ENCODE measurements around the gene OR10T2. TPM values are rescaled to one million over a fixed set of nuclear protein-coding genes. Genes with fewer than 3 reads are reported as not detected.
"Not testable (repeated sequence)": the region's sequence is repeated elsewhere in the genome, so short reads cannot be mapped to it uniquely, and the experiment has no call there.

Gene OR10T2
- total RNA-seq, 2 experiments from 2014 or later = not detected

DNA sequence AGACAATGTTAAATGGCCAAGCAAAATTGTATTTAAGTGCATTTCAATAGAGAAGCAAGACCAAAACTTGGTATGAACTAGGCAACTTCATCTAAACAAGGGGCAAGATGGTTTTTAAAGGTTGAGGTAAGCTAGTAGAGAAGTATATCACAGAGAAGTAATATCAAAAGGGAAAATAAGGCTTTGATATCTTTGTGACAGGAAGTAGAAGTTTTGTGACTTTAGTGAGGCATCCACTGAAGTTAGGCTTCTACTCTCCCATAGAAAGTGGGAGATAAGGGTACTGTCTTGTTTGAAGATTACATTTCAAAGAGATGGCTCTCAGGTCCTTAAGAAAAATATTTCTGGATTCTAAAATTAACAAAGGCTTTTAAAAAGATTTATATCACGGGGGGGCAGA, 8.9 kb downstream of the OR10T2 start:
- Mint-ChIP-seq H3K4me1 (no peaks in the 10 kb centered on the region), H3K4me3 (no peak overlapping the region), H3K36me3 (no peaks in the 10 kb centered on the region), H3K27ac (no peak overlapping the region), H3K9me3 (no peaks in the 10 kb centered on the region), H3K27me3 (peaks cover 2% of the 10 kb centered on the region)
- POLR2A ChIA-PET = no interaction called here
- no peak for ATAC-seq (ENCODE audit: low read depth)
- DNase-seq = no peak

DNA sequence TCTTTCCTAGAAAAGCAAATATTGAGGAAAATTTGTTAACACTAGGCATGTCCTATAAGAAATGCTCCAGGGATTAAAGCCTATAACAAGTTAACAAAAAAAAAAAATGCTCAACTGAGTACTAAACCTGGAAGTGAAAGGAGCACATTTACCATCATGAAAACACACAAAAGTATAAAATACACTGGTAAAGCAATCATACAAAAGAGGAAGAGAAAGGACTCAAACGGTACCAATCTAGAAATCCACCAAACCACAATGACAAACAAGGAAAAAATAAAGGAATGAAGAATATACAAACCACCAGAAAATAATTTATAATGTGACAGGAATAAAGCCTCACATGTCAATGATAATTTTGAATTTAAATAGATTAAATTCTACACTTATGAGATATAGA, 24.4 kb downstream of the OR10T2 start:
- peaks cover 14% of the 10 kb centered on the region for H3K27me3 Mint-ChIP-seq
- ATAC-seq (ENCODE audit: low read depth) (no peak), DNase-seq (no peak)
- no peak overlapping the region for H3K4me3 Mint-ChIP-seq
- POLR2A ChIA-PET = no interaction called here
- H3K4me1 Mint-ChIP-seq = no peaks in the 10 kb centered on the region
- H3K27ac Mint-ChIP-seq = no peak overlapping the region
- H3K9me3 Mint-ChIP-seq = peaks cover 7% of the 10 kb centered on the region
- no peaks in the 10 kb centered on the region for H3K36me3 Mint-ChIP-seq

DNA sequence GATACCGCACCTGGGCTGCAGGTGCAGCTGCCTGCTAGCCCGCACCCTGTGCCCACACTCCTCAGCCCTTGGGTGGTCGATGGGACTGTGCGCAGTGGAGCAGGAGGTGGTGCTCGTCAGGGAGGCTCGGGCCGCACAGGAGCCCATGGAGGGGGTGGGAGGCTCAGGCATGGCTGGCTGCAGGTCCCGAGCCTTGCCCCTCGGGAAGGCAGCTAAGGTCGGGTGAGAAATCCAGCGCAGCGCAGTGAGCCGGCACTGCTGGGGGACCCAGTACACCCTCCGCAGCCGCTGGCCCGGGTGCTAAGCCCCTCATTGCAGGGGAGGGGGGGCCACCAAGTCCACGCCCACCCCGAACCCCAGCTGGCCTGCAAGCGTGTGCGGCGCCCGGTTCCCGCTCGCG, 25.2 kb downstream of the OR10T2 start:
- H3K4me3 Mint-ChIP-seq; H3K9me3 Mint-ChIP-seq; H3K36me3 Mint-ChIP-seq; H3K4me1 Mint-ChIP-seq; POLR2A ChIA-PET; H3K27ac Mint-ChIP-seq; ATAC-seq (ENCODE audit: low read depth); DNase-seq: not testable (repeated sequence)
- H3K27me3 Mint-ChIP-seq = peaks cover 20% of the 10 kb centered on the region

DNA sequence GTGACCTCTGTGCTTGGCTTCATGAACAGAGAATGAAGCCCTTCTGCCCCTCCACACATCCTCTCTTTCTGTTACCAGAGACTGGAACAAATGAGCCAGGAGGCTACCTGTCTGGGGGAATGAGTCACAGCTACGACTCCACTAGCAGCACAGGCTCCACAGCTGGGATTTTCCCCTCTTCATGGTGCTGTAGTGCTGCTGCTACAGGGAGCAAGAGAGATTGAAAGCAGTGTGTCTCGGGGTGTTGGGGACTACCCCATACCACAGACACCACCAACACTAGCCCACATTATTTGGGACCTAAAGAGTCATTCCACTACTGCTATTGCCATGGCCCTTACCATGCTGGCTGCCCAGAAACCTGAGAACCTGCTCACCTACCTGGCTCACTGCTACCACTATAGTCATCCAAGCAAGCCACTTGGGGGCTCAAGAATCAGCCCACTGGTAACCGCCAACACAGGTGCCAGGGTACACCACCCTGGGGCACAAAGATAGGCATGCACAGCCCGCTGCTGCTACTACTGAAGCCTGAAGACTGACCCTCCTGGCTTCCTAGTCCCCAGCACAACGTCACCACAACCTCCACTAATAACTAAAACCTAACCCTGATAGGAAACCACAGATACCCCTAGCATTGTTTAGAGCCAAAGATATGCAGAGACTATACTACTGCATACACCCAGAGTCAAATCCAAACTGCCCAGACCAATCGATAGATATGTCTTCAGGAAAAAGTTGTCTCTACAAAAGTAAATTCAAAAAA, 27.9 kb downstream of the OR10T2 start:
- POLR2A ChIA-PET = no interaction called here

DNA sequence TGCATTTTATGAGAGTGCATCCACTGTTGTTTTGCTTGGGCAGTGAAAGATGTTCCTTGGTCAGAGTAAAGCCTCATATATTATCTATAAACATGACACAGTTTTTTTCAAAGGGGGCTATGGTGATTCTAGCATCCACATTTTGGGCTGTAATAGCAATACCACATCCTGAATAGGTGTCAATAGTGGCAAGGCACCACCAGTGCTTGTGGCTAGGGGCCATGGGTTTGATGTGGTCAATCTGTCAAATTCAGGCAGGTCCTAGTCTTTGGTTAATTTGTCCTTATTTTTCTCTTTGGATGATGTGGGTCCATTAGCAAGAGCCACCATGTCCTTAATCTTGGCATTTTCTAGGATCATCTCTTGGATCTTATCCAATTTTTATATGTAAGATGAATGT, 32.5 kb downstream of the OR10T2 start:
- DNase-seq = no peak
- POLR2A ChIA-PET = no interaction called here
- Mint-ChIP-seq H3K36me3 (no peaks in the 10 kb centered on the region), H3K4me3 (no peak overlapping the region), H3K27ac (no peak overlapping the region), H3K9me3 (peaks cover 7% of the 10 kb centered on the region), H3K4me1 (peaks cover 3% of the 10 kb centered on the region), H3K27me3 (peaks cover 13% of the 10 kb centered on the region)
- no peak for ATAC-seq (ENCODE audit: low read depth)

More for the DNA sequence above, 27.9 kb downstream of the OR10T2 start:
- H3K36me3 Mint-ChIP-seq = no peaks in the 10 kb centered on the region
- ATAC-seq (ENCODE audit: low read depth) = peak; percentile 18
- H3K4me1 Mint-ChIP-seq = peaks cover 3% of the 10 kb centered on the region
- H3K27ac Mint-ChIP-seq = no peak overlapping the region
- H3K4me3 Mint-ChIP-seq = no peak overlapping the region
- peaks cover 10% of the 10 kb centered on the region for H3K27me3 Mint-ChIP-seq
- peaks cover 8% of the 10 kb centered on the region for H3K9me3 Mint-ChIP-seq
- no peak for DNase-seq

DNA sequence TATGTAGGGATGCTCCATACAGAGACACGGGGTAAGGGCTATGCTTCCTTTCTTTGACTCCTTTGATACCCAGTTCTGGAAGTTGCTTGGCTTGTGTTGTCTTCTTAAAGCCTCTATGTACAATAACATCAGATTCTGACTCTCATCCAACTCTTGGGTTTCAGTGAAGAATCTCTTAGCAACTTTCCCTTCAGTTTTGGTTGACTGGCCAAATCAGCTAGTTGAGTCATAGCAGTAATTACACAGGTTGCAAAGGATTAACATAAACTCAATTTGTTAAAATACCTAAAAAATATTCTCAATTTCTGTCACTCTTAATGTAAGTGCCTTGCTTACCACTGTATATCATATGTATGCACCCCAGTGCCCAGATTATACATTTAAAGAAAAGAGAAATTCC, 36.3 kb downstream of the OR10T2 start:
- Mint-ChIP-seq H3K9me3 (peaks cover 3% of the 10 kb centered on the region), H3K4me3 (no peak overlapping the region)

DNA sequence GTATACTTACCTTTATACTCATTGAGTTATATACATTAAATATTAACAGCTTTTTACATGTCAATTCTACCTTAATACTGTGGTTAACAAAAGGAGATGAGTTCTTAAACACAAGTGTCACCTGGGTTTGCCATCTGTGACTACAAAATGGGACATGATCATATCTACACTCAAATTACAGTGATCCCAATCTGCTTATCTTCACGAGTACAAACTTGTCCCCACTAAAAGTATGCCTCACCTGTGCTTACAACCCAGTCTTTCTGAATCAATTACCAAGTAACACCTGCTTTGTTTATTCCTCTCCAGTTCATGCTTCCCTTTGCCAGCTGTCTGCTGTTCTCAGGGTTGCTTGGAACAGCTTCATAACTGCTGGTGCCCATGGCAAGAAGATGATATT, 36.8 kb downstream of the OR10T2 start:
- Mint-ChIP-seq H3K27me3 (peaks cover 3% of the 10 kb centered on the region), H3K27ac (no peak overlapping the region)
- POLR2A ChIA-PET = no interaction called here

More for the DNA sequence above, 36.3 kb downstream of the OR10T2 start:
- H3K27me3 Mint-ChIP-seq = peaks cover 3% of the 10 kb centered on the region
- no peak overlapping the region for H3K27ac Mint-ChIP-seq
- DNase-seq (no peak), ATAC-seq (ENCODE audit: low read depth) (no peak)
- H3K4me1 Mint-ChIP-seq = peaks cover 3% of the 10 kb centered on the region
- no peaks in the 10 kb centered on the region for H3K36me3 Mint-ChIP-seq
- POLR2A ChIA-PET = no interaction called here

DNA sequence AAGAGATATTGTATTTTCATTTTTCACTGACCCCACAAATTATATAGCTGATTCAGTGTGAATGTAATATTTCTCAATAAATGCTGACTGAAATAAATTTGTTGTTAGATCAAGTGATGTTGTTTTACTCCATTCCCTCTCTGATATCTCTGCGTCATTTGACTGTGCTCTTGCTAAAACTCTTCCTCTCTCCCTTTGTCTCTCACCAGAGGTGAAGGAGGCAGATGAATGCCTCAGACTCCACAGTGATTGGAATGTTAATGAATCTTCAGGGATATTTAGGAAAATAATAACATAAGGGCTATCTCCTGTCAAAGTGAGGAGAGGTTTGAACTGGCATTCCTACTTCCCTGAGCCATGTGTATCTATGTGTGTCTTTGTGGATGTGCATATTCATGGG, 41.8 kb downstream of the OR10T2 start:
- H3K36me3 Mint-ChIP-seq = no peaks in the 10 kb centered on the region
- no peak overlapping the region for H3K27ac Mint-ChIP-seq
- DNase-seq (no peak), ATAC-seq (ENCODE audit: low read depth) (no peak)
- H3K4me1 Mint-ChIP-seq = no peaks in the 10 kb centered on the region
- H3K4me3 Mint-ChIP-seq = no peak overlapping the region
- POLR2A ChIA-PET = no interaction called here
- H3K27me3 Mint-ChIP-seq = peaks cover 21% of the 10 kb centered on the region
- H3K9me3 Mint-ChIP-seq = no peaks in the 10 kb centered on the region

More for the DNA sequence above, 36.8 kb downstream of the OR10T2 start:
- ATAC-seq (ENCODE audit: low read depth) = no peak
- peaks cover 3% of the 10 kb centered on the region for H3K4me1 Mint-ChIP-seq
- no peaks in the 10 kb centered on the region for H3K36me3 Mint-ChIP-seq
- H3K9me3 Mint-ChIP-seq = peaks cover 3% of the 10 kb centered on the region
- H3K4me3 Mint-ChIP-seq = no peak overlapping the region
- DNase-seq = no peak

DNA sequence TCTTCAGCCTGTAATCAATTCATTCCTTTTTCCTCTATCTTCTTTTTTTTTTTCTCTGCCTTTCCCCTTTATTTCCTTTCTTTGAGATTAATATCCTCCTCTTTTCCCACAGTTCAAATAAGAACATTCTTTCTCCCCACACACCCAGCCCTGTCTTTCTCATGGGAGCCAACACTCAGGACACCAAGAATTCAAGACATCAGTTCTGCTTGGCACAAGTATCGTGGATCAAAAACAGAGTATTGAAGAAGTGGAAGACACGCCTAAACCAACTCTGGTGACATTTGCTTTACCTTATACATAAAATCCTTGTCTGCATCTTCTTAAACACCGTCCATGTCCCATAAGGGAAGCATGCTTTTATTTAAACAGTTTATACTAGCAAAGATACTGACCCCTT, 42.6 kb downstream of the OR10T2 start:
- H3K4me1 Mint-ChIP-seq = no peaks in the 10 kb centered on the region
- H3K27me3 Mint-ChIP-seq = peaks cover 21% of the 10 kb centered on the region
- no peak overlapping the region for H3K27ac Mint-ChIP-seq
- no peaks in the 10 kb centered on the region for H3K9me3 Mint-ChIP-seq
- ATAC-seq (ENCODE audit: low read depth) (no peak), DNase-seq (no peak)
- POLR2A ChIA-PET = no interaction called here
- no peaks in the 10 kb centered on the region for H3K36me3 Mint-ChIP-seq
- H3K4me3 Mint-ChIP-seq = no peak overlapping the region

DNA sequence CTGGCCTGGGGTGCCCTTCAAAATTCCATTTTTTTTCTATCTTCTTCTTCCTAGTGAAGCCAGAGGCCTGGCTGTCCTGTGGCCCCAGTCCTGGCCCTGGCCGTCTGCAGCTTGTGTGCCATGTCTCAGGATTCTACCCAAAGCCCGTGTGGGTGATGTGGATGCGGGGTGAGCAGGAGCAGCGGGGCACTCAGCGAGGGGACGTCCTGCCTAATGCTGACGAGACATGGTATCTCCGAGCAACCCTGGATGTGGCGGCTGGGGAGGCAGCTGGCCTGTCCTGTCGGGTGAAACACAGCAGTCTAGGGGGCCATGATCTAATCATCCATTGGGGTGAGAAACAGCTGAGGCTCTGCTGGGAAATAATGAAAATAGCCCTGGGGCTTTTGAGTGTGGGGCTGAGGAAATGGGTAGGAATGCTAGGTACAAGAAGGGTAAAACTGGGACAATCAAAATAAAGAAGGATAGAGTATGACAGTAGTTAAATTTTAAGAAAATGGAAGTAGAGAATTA, 43.4 kb downstream of the OR10T2 start:
- Mint-ChIP-seq H3K4me3 (no peak overlapping the region), H3K4me1 (no peaks in the 10 kb centered on the region)
- ATAC-seq (ENCODE audit: low read depth) = no peak

DNA sequence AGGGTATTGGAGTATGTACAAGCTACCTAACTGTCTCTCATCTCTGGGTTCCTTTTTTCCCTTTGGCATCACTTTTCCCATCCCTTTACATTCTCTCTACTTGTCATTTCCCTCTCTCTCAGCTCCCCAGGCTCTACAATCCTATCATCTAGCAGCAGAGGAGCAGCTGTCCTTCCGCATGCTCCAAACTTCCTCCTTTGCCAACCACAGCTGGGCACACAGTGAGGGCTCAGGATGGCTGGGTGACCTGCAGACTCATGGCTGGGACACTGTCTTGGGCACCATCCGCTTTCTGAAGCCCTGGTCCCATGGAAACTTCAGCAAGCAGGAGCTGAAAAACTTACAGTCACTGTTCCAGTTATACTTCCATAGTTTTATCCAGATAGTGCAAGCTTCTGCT, 45.0 kb downstream of the OR10T2 start:
- H3K36me3 Mint-ChIP-seq = no peaks in the 10 kb centered on the region
- ATAC-seq (ENCODE audit: low read depth) (no peak), DNase-seq (no peak)
- no peaks in the 10 kb centered on the region for H3K4me1 Mint-ChIP-seq
- POLR2A ChIA-PET = no interaction called here
- H3K27ac Mint-ChIP-seq = no peak overlapping the region
- no peak overlapping the region for H3K4me3 Mint-ChIP-seq
- peaks cover 21% of the 10 kb centered on the region for H3K27me3 Mint-ChIP-seq
- H3K9me3 Mint-ChIP-seq = no peaks in the 10 kb centered on the region

More for the DNA sequence above, 43.4 kb downstream of the OR10T2 start:
- no peak overlapping the region for H3K27ac Mint-ChIP-seq
- no peaks in the 10 kb centered on the region for H3K36me3 Mint-ChIP-seq
- POLR2A ChIA-PET = no interaction called here
- H3K9me3 Mint-ChIP-seq = no peaks in the 10 kb centered on the region
- peaks cover 21% of the 10 kb centered on the region for H3K27me3 Mint-ChIP-seq
- no peak for DNase-seq

DNA sequence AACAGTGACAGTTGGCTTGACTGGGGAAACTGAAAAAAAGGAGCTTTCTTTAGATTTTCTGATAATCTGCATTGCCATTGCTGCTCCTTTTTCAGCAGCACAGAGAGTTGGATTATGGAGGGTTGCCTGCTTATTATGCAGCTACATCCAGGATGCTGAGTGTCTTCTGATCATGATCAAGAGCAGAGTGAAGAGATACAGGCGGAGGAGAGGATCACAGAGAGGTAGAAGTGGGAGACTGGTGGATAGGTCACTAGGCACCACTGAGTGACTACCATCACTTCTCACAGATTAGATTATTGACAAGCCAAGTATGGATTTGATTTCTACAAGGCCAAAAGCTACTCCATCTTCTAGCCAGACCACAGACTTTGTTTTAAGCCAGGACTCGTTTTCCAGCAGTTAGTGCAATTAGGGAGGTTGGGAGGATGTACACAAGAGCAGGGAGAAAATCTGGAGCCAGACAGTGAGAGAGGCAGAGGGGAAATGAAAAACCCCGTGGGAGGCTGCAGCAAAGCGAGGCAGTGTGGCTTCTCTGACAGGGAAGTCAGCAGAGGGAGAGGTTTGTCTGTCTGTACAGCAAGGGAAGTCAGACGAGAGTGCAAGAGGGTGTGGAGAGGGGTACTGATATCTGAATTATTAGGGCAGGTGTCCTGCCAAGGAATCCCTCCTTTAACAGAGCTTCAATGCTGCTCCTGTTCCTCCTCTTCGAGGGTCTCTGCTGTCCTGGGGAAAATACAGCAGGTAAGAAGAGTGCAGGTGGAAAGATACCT, 45.8 kb downstream of the OR10T2 start, which contains the start of gene CD1E:
CD1E (plus strand) TSS at position 592 of the 773 bp plus-strand sequence; CDS start at position 687, 95 bp downstream.
- Mint-ChIP-seq H3K4me3 (no peak within 1 kb of the TSS), H3K36me3 (no peaks in the 10 kb centered on the region), H3K27ac (no peak within 1 kb of the TSS), H3K27me3 (peaks cover 21% of the 10 kb centered on the region), H3K9me3 (no peaks in the 10 kb centered on the region), H3K4me1 (no peaks in the 10 kb centered on the region)
- DNase-seq (no peak), ATAC-seq (ENCODE audit: low read depth) (no peak)
- POLR2A ChIA-PET = no interaction called here

DNA sequence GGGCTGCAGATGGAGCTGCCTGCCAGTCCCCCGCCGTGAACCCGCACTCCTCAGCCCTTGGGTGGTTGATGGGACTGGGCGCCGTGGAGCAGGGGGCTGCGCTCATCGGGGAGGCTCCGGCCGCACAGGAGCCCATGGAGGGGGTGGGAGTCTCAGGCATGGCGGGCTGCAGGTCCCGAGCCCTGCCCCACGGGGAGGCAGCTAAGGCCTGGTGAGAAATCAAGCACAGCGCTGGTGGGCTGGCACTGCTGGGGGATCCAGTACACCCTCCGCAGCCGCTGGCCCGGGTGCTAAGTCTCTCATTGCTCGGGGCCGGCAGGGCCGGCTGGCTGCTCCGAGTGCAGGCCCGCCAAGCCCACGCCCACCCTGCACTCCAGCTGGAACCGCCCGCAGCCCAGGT, 50.3 kb downstream of the OR10T2 start:
- POLR2A ChIA-PET; H3K27ac Mint-ChIP-seq; H3K4me3 Mint-ChIP-seq; DNase-seq; ATAC-seq (ENCODE audit: low read depth); H3K36me3 Mint-ChIP-seq; H3K4me1 Mint-ChIP-seq; H3K27me3 Mint-ChIP-seq; H3K9me3 Mint-ChIP-seq: not testable (repeated sequence)
